HUES6 (cell line): ENCODE measurements around the gene CTNND2.

ENCODE experiments used
- H3K27ac ChIP-seq: 2 replicates; pipeline ENCODE4 v1.7.0; 2013; ENCODE audit warnings: low read depth, mild to moderate bottlenecking, low read length, inconsistent platforms
- H3K27me3 ChIP-seq: 2 replicates; pipeline ENCODE4 v1.6.1; 2013; ENCODE audit warnings: low read length; ENCODE audit not compliant: control insufficient read depth, insufficient read depth
- H3K36me3 ChIP-seq: 2 replicates; pipeline ENCODE4 v1.6.1; 2013; ENCODE audit warnings: low read length; ENCODE audit not compliant: control insufficient read depth, insufficient read depth
- H3K4me1 ChIP-seq: 2 replicates; pipeline ENCODE4 v1.6.1; 2013; ENCODE audit warnings: low read length; ENCODE audit not compliant: control insufficient read depth, insufficient read depth
- H3K4me3 ChIP-seq: 2 replicates; pipeline ENCODE4 v1.5.1; 2013; ENCODE audit warnings: low read depth, low read length
- H3K9ac ChIP-seq: one replicate; pipeline ENCODE4 v1.6.1; 2013; ENCODE audit warnings: mild to moderate bottlenecking, low read length
- H3K9me3 ChIP-seq: 2 replicates; pipeline ENCODE4 v1.6.1; 2013; ENCODE audit warnings: low read depth, low read length; ENCODE audit not compliant: control insufficient read depth, insufficient read depth

The CTNND2 gene

DNA sequence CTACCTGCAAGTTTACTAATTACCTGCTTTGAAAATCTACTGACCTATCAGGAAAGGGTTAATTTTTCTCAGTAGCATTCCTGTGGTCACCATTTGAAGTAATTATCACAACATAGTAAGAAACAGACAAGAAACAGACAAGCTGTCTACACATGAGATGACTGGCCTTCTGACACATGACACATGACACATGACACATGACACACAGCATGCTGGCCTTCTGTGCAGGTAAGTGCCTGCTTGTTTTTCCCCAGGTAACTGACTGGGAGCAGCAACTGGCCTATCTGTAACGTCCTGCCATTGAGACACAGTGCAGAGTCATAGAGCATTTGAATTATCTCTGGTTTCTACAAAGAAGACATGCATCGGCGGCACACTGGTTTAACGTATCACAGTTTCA, 222.4 kb downstream of the CTNND2 start:
- no peak overlapping the region for H3K27ac ChIP-seq

DNA sequence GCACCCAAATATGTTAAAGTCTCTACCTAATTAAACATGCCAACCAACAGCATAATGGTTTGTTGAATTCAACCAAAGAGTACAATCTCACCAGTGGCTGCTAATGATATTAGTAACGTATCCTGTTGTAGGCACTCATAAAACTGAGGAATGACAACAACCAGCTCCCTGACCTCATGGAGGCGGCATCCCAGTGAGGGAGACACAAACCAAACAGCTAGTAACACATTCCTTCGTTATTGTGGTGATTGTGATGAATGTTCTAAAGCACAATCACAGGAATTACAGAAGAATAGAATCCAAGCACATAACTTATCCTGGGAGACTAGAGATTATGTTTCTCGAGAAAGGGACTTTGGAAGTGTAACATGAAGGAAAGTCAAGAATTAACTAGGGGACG, 224.6 kb downstream of the CTNND2 start:
- H3K4me3 ChIP-seq = no peak overlapping the region
- H3K27me3 ChIP-seq = no peaks in the 10 kb centered on the region
- no peaks in the 10 kb centered on the region for H3K9me3 ChIP-seq
- no peaks in the 10 kb centered on the region for H3K36me3 ChIP-seq
- no peaks in the 10 kb centered on the region for H3K4me1 ChIP-seq
- H3K9ac ChIP-seq = no peak overlapping the region
- no peak overlapping the region for H3K27ac ChIP-seq

More for the DNA sequence above, 222.4 kb downstream of the CTNND2 start:
- no peaks in the 10 kb centered on the region for H3K36me3 ChIP-seq
- no peak overlapping the region for H3K9ac ChIP-seq
- H3K4me1 ChIP-seq = no peaks in the 10 kb centered on the region
- H3K4me3 ChIP-seq = no peak overlapping the region
- H3K9me3 ChIP-seq = no peaks in the 10 kb centered on the region
- H3K27me3 ChIP-seq = no peaks in the 10 kb centered on the region

DNA sequence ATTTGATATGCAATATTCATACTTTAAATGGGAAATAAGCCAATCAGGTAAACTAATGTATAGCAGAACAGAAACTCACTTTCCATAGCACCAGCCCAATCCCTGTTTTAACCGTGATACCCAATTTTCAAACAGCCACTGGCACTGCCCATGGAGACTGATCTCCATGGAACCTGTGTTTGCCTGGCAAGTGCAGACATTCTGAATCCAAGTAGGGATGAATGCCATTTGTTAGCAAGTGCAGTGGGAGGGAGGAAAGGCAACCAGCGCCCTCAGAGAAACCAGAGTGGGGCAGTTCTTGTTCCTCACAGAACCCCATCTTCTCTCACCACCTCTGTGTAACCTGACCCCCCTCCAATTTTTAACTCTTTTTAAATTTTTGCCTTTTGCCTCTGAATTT, 229.1 kb downstream of the CTNND2 start:
- Histone ChIP-seq H3K4me1 (peaks cover 4% of the 10 kb centered on the region; the same call in 1 of the 2 replicates), H3K36me3 (no peaks in the 10 kb centered on the region), H3K4me3 (no peak overlapping the region), H3K27ac (no peak overlapping the region), H3K27me3 (no peaks in the 10 kb centered on the region), H3K9me3 (no peaks in the 10 kb centered on the region), H3K9ac (no peak overlapping the region)

DNA sequence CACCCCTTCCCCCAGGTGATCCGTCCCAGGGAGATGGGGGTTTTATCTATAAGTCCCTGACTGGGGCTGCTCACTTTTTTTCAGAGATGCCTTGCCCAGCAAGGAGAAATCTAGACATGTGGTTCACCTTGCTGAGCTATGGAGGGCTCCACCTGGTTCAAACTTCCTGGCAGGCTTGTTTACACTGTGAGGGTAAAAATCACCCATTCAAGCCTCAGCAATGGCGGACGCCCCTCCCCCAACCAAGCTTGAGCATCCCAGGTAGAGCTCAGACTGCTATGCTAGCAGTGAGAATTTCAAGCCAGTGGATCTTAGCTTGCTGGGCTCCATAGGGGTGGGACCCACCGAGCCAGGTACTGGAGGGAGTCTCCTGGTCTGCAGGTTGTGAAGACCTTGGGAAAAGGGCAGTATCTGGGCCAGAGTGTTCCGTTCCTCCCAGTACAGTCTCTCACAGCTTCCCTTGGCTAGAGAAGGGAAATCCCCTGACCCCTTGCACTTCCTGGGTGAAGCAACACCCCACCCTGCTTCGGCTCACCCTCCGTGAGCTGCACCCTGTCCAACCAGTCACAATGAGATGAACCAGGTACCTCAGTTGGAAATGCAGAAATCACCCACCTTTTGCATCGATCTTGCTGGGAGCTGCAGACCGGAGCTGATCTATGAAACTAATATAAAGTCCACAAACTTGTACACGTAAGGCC, 231.7 kb downstream of the CTNND2 start:
- no peaks in the 10 kb centered on the region for H3K27me3 ChIP-seq
- H3K27ac ChIP-seq = no peak overlapping the region
- H3K36me3 ChIP-seq = no peaks in the 10 kb centered on the region
- H3K4me1 ChIP-seq = peaks cover 4% of the 10 kb centered on the region; the same call in 1 of the 2 replicates
- H3K9ac ChIP-seq = no peak overlapping the region
- no peak overlapping the region for H3K4me3 ChIP-seq
- no peaks in the 10 kb centered on the region for H3K9me3 ChIP-seq

DNA sequence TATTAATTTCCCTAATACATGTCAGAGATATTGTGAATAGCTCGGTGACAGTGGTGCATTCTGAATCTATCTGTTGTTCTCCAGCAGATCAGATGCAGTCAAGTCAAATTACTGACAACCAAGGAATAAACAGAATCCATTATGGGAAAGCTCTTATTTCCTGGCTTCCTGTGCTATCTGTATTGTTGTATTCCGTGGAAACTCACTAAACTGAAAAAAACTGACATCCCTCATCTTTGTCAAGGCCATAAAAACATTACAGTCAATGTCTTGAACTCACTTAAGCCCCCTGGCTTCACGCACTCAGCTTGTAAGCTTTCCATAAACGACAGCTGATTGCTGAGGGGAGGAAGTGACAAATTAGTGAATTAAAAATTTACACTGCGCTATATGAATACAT, 245.9 kb downstream of the CTNND2 start:
- H3K9ac ChIP-seq = no peak overlapping the region
- no peak overlapping the region for H3K27ac ChIP-seq
- H3K4me3 ChIP-seq = no peak overlapping the region
- no peaks in the 10 kb centered on the region for H3K27me3 ChIP-seq
- H3K36me3 ChIP-seq = no peaks in the 10 kb centered on the region
- no peaks in the 10 kb centered on the region for H3K4me1 ChIP-seq
- no peaks in the 10 kb centered on the region for H3K9me3 ChIP-seq

DNA sequence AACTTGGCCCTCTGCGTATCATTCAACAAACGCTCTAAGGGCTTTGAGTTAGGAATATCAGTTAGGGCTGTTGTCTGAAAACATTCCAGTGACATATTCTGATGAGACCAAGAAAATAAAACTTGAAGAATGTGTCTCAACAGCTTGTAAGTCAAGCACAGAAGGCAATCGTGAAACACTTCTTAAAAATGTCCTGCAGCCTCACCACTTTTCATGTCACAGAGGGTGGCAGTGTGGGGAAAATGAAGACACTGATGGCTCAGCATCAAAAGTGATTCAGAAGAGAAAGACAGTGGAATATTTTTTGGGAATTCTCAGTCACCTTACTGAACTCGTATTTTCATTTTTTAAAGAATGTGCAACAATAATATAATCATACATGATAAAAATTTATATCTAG, 247.3 kb downstream of the CTNND2 start:
- Histone ChIP-seq H3K4me3 (no peak overlapping the region), H3K9ac (no peak overlapping the region), H3K36me3 (no peaks in the 10 kb centered on the region), H3K4me1 (no peaks in the 10 kb centered on the region), H3K27me3 (no peaks in the 10 kb centered on the region), H3K27ac (no peak overlapping the region), H3K9me3 (no peaks in the 10 kb centered on the region)

DNA sequence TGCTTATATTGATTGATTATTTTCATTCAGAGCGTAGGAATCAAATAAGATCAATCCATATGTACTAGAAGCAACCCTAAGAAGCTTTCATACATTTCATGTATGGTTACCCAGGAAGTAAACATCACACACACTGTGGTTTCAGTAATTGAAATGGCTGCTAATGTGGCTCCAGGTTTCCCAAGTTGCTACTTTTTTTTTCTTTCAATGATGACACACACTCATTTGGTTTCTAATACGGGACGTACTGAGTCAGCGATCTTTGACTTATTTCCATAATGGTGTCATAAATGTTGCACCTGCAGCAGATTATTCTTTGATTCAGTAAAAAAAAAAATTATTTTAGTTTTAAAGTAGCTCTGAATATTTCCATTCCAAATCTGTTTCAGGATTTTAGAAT, 248.6 kb downstream of the CTNND2 start:
- Histone ChIP-seq H3K36me3 (no peaks in the 10 kb centered on the region), H3K27me3 (no peaks in the 10 kb centered on the region), H3K27ac (no peak overlapping the region), H3K4me3 (no peak overlapping the region), H3K4me1 (peaks cover 5% of the 10 kb centered on the region; the same call in 1 of the 2 replicates), H3K9ac (no peak overlapping the region), H3K9me3 (0 out of 2 replicates have a peak, but pooled peaks cover 2% of the 10 kb centered on the region)

DNA sequence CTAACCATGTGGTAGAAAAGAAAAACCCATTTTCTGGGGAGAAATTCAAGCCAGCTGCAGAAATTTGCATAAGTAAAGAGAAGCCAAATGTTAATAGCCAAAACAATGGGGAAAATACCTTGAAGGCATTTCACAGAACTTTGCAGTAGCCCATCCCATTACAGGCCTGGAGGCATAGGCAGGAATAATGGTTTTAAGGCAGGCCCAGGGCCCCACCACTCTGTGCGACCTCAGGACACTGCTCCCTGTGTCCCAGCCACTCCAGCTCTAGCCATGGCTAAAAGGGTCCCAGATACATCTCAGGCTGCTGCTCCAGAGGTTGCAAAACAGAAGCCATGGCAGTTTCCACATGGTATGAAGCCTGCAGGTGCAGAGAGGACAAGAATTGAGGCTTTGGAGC, 253.3 kb downstream of the CTNND2 start:
- Histone ChIP-seq H3K9ac (no peak overlapping the region), H3K27ac (0 out of 2 replicates have a peak overlapping the region, but pooled peaks have one; percentile 32), H3K4me1 (peaks cover 9% of the 10 kb centered on the region; the same call in 1 of the 2 replicates), H3K4me3 (peak overlapping the region; percentile 13; the same call in 1 of the 2 replicates), H3K9me3 (peaks cover 7% of the 10 kb centered on the region; the same call in 1 of the 2 replicates), H3K27me3 (no peaks in the 10 kb centered on the region), H3K36me3 (no peaks in the 10 kb centered on the region)

DNA sequence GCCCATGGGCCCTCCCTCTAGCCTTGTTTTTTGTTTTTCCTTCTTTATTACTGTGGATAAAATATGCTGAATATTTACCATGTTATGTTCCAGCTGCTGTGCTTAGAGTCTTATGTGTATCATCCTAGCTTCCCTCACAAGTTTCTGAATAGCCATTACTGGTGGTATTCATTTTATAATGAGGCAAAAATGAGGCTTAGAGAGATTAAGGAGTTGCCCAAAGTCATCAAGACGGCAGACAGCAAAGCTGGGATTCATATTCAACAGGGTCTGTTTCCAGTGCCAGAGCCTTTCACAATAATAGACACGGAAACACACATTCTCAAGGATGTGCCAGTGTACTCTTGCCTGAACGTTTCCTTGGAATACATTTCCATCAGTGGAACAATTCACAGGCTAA, 258.1 kb downstream of the CTNND2 start:
- peaks cover 5% of the 10 kb centered on the region; the same call in 1 of the 2 replicates for H3K4me1 ChIP-seq
- no peaks in the 10 kb centered on the region for H3K27me3 ChIP-seq
- no peaks in the 10 kb centered on the region for H3K36me3 ChIP-seq
- H3K4me3 ChIP-seq = no peak overlapping the region
- no peak overlapping the region for H3K9ac ChIP-seq
- H3K27ac ChIP-seq = no peak overlapping the region
- H3K9me3 ChIP-seq = peaks cover 7% of the 10 kb centered on the region; the same call in 1 of the 2 replicates

DNA sequence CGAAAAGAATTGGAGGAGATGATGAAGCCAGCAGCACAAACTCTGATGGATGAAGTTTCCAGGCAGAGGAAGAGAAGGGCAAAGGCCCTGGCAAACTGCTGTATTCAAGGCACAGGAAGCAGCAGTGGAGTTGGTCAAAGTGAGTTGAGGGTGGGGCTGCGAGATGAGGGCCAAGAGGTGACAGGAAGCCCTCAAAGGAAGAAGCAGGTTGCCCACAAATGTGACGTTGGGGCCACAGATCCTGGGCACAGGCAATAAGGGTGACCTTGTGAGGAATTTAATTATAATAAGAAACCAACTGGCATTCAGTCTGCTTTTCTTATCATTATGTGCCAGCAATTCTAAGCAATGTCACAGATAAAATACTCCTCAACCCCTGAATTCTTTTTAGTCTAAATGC, 261.8 kb downstream of the CTNND2 start:
- H3K4me3 ChIP-seq = no peak overlapping the region
- H3K9ac ChIP-seq = no peak overlapping the region

DNA sequence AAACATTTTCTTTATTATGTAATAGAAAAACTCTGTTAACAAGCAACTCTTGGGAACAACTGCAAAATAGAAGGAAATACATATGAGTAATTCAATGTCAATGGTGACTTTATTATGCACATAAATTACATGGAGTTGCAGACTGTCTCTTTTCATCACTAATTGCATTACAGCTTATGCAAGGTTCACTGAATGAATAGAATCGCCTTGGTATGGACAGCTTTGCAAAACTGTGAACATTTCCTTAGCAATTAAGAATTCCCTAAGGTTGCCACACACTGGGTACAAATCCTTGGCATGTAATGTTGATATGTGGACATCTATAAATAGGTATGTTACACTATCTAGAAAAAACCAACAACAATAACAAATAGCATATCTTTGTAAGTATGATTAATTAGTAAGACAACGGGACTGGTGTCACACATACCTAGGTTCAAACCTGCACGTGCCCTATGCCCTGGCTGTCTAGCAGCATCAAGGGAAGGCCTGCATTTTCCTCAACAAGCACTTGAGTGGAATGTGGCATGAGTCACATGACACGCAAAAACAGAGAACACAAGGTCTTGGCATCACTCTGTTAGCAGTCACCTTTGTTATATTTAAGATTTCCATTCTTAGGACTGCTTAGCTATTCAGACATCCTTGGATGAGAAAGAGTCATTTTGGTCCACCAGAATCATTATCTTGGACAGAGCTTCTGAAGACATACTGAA, 263.9 kb downstream of the CTNND2 start:
- H3K4me1 ChIP-seq = no peaks in the 10 kb centered on the region
- no peaks in the 10 kb centered on the region for H3K36me3 ChIP-seq
- no peaks in the 10 kb centered on the region for H3K9me3 ChIP-seq
- H3K9ac ChIP-seq = no peak overlapping the region
- no peak overlapping the region for H3K27ac ChIP-seq
- no peaks in the 10 kb centered on the region for H3K27me3 ChIP-seq
- no peak overlapping the region for H3K4me3 ChIP-seq

More for the DNA sequence above, 261.8 kb downstream of the CTNND2 start:
- Histone ChIP-seq H3K27ac (no peak overlapping the region), H3K36me3 (no peaks in the 10 kb centered on the region), H3K9me3 (no peaks in the 10 kb centered on the region), H3K27me3 (no peaks in the 10 kb centered on the region), H3K4me1 (no peaks in the 10 kb centered on the region)
